ENCODE results near the gene TLE2. TPM values are rescaled to one million over a fixed set of nuclear protein-coding genes. Genes with fewer than 3 reads are reported as not detected.

The TLE2 gene
- total and polyA plus RNA-seq, 2 of the 4 experiments (the other 2 are of a cell fraction), result under 0.01 to 0.41 TPM

DNA sequence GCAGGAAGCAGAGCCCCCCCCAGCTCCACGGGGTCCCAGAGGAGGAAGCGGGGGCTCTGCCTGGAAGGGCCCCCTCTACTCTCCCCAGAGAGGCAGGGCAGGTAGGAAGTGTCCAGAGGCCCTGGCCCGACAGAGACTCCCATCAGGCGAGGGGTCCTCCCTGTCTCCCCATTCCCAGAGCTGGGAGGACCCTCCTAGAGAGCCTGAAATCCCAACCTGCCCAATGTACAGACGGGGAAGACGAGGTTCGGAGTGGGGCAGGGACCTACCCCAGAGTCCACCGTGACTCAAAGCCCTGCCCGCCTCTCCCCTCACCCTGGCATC lies 1.1 kb downstream of the TLE2 start:
- H3K4me3 ChIP-seq (ENCODE audit: insufficient read depth, low read depth, low read length), result no peak overlapping the region
- in situ Hi-C loops (cut with MboI; ENCODE audit: low sequenced_read_pairs) (no loop called here), dilution Hi-C loops (cut with HindIII; ENCODE audit: low sequenced_read_pairs, unreplicated experiment) (no loop called here), intact Hi-C loops (cut with micrococcal nuclease) (no loop called here)
- H4K91ac ChIP-seq (ENCODE audit: insufficient read depth, low read depth, low read length), result no peak overlapping the region
- no peak overlapping the region for H3K14ac ChIP-seq (replicated peaks; ENCODE audit: low read depth, low read length)
- H3K9me3 ChIP-seq (ENCODE audit: control insufficient read depth, insufficient read depth, low read length), result no peaks in the 10 kb centered on the region
- WGBS, 2 experiments (ENCODE audit: extremely low coverage in 2 of 2, insufficient read length in 1 of 2), result 54% methylated on average over 4 of the region's 9 CpGs; no CpG with 5 or more reads in 1 of the 2 experiments
- H3K79me1 ChIP-seq (ENCODE audit: low read depth in 1 of 2, low read length in 2 of 2), result no peaks in the 10 kb centered on the region
- no peak overlapping the region for H3K4me2 ChIP-seq (ENCODE audit: low read depth, low read length)
- H2BK120ac ChIP-seq (ENCODE audit: low read depth, low read length), result no peak overlapping the region
- ATAC-seq (ENCODE audit: low read depth) (no peak), DNase-seq (no peak)
- H2BK5ac ChIP-seq (ENCODE audit: low read depth, low read length, poor library complexity, severe bottlenecking), result no peak overlapping the region
- H3K27me3 ChIP-seq (ENCODE audit: control insufficient read depth, insufficient read depth, low read length), result peaks cover 60% of the 10 kb centered on the region
- no peak overlapping the region for H2AK5ac ChIP-seq (ENCODE audit: low read depth, low read length)
- no peaks in the 10 kb centered on the region for H3K4me1 ChIP-seq (ENCODE audit: control insufficient read depth, insufficient read depth, low read length)
- no peak overlapping the region for H3K4ac ChIP-seq (ENCODE audit: low read depth, low read length)
- no peaks in the 10 kb centered on the region for H4K20me1 ChIP-seq (ENCODE audit: insufficient read depth, low read length)
- no peak overlapping the region for H2BK20ac ChIP-seq (ENCODE audit: low read depth, low read length)
- H2AK9ac ChIP-seq (replicated peaks; ENCODE audit: low read depth, low read length, poor library complexity), result no peak overlapping the region
- H3K9me1 ChIP-seq (ENCODE audit: insufficient read depth, low read length), result no peaks in the 10 kb centered on the region
- H4K8ac ChIP-seq (ENCODE audit: low read depth in 2 of 2, low read length in 2 of 2), result no peak overlapping the region
- H2BK15ac ChIP-seq (ENCODE audit: low read depth, low read length), result no peak overlapping the region
- TF ChIP-seq, protein P1, sequence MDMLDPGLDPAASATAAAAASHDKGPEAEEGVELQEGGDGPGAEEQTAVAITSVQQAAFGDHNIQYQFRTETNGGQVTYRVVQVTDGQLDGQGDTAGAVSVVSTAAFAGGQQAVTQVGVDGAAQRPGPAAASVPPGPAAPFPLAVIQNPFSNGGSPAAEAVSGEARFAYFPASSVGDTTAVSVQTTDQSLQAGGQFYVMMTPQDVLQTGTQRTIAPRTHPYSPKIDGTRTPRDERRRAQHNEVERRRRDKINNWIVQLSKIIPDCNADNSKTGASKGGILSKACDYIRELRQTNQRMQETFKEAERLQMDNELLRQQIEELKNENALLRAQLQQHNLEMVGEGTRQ (IDR thresholded peaks at IDR 0.05; ENCODE audit: low read depth, low read length), result no peak
- TF ChIP-seq MXI1 (IDR thresholded peaks at IDR 0.05; ENCODE audit: borderline replicate concordance, low read depth, low read length) (no peak), NFE2L2 (IDR thresholded peaks at IDR 0.05; ENCODE audit: low read depth, low read length) (no peak), POLR2A (IDR thresholded peaks at IDR 0.05; ENCODE audit: low read depth, low read length) (no peak), SMC3 (IDR thresholded peaks at IDR 0.05; ENCODE audit: low read depth, low read length) (no peak), CHD1 (IDR thresholded peaks at IDR 0.05; ENCODE audit: low read depth, low read length) (no peak)
- TF ChIP-seq, protein P2, sequence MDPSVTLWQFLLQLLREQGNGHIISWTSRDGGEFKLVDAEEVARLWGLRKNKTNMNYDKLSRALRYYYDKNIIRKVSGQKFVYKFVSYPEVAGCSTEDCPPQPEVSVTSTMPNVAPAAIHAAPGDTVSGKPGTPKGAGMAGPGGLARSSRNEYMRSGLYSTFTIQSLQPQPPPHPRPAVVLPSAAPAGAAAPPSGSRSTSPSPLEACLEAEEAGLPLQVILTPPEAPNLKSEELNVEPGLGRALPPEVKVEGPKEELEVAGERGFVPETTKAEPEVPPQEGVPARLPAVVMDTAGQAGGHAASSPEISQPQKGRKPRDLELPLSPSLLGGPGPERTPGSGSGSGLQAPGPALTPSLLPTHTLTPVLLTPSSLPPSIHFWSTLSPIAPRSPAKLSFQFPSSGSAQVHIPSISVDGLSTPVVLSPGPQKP (IDR thresholded peaks at IDR 0.05; ENCODE audit: borderline replicate concordance, low read depth, low read length), result no peak
- CTCF ChIA-PET, result no interaction called here
- POLR2A ChIA-PET (ENCODE audit: unreplicated experiment), result interaction anchor here (0.6 kb wide), 1 partner anchor 10 kb away, joined by 3 read pairs; no protein-coding TSS in a partner anchor
- no peak overlapping the region for H4K5ac ChIP-seq (ENCODE audit: low read depth, low read length)
- H3K23ac ChIP-seq (ENCODE audit: low read depth, low read length), result no peak overlapping the region
- no peak overlapping the region for H3K9ac ChIP-seq (ENCODE audit: low read depth, low read length)
- no peaks in the 10 kb centered on the region for H3K36me3 ChIP-seq (ENCODE audit: control insufficient read depth, insufficient read depth, low read length)
- no peak overlapping the region for H3K56ac ChIP-seq (ENCODE audit: extremely low read depth, insufficient read depth, low read length)
- H2AFZ ChIP-seq (replicated peaks; ENCODE audit: low read length, poor library complexity), result no peak overlapping the region
- no peak overlapping the region for H3K18ac ChIP-seq (ENCODE audit: low read depth, low read length)
- BruUV-seq (replicated peaks), result no TSS peak
- H3K27ac ChIP-seq (ENCODE audit: insufficient read depth, low read length), result no peak overlapping the region
